B cell (primary cell): Measurements from ENCODE around the gene YBEY. TPM values are rescaled to one million over a fixed set of nuclear protein-coding genes. Genes with fewer than 3 reads are reported as not detected.

ENCODE experiments used
- ATAC-seq: fragments of 200-7000 bp; cut with Tn5 transposase; one replicate; pipeline ENCODE4 v1.10.0; 2021; ENCODE audit warnings: low read depth, mild to moderate bottlenecking, moderate number of reproducible peaks, moderate library complexity
- CTCF ChIA-PET: fragments of 350-600 bp; sonication (Branson Sonifier 250); formaldehyde crosslinking; loops from one replicate; lab custom pipeline; 2021; ENCODE audit warnings: antibody characterized with exemption, inconsistent platforms; lab: Charles Lee
- POLR2A ChIA-PET: fragments of 350-600 bp; sonication (Branson Sonifier 250); formaldehyde crosslinking; loops from one replicate; lab custom pipeline; 2021; ENCODE audit warnings: antibody characterized with exemption; lab: Charles Lee
- DNase-seq: peaks from one replicate; pipeline ENCODE4 v3.0.0; 2013
- H2AFZ ChIP-seq: 2 replicates; pipeline ENCODE4 v1.6.1; 2012; ENCODE audit warnings: mild to moderate bottlenecking, low read depth, low read length; ENCODE audit not compliant: insufficient read depth, poor library complexity, severe bottlenecking
- H3K27ac ChIP-seq, 2 donors: 1 replicate in 1 of 2; 2 replicates in 1 of 2; pipeline ENCODE4 v1.5.1; 2012 to 2013; ENCODE audit warnings: low read length in 2 of 2, mild to moderate bottlenecking in 2 of 2, moderate library complexity in 1 of 2
- H3K27me3 ChIP-seq, 4 experiments: fragments of 200-600 bp in 1 of 4; sonication (generic) in 1 of 4; replicated peaks in 1 of 4; 1 replicate in 2 of 4; 2 replicates in 2 of 4; pipeline versions ENCODE4 v1.6.1 to v1.7.0; 2013 to 2016; ENCODE audit warnings: low read length in 3 of 4, mild to moderate bottlenecking in 2 of 4, mixed read lengths in 1 of 4, moderate library complexity in 1 of 4; ENCODE audit not compliant: insufficient read depth in 4 of 4, control insufficient read depth in 3 of 4; ENCODE audit errors: control extremely low read depth in 1 of 4
- H3K36me3 ChIP-seq, 2 experiments: replicated peaks in 1 of 2; 1 replicate in 1 of 2; 2 replicates in 1 of 2; pipeline versions ENCODE4 v1.6.1 to v1.7.1; 2013; ENCODE audit warnings: low read length in 1 of 2; ENCODE audit not compliant: insufficient read depth in 2 of 2, control insufficient read depth in 1 of 2; ENCODE audit errors: control extremely low read depth in 1 of 2, extremely low read depth in 1 of 2
- H3K4me1 ChIP-seq, 2 donors: fragments of 200-600 bp in 1 of 2; sonication (generic) in 1 of 2; 1 replicate in 1 of 2; 2 replicates in 1 of 2; pipeline versions ENCODE4 v1.5.1 to v1.6.1; 2013 to 2017; ENCODE audit warnings: low read length in 2 of 2; ENCODE audit not compliant: control insufficient read depth in 2 of 2, insufficient read depth in 2 of 2
- H3K4me2 ChIP-seq: replicated peaks from 2 replicates; pipeline ENCODE3; 2012; ENCODE audit warnings: mild to moderate bottlenecking, low read depth, low read length; ENCODE audit not compliant: poor library complexity, severe bottlenecking
- H3K4me3 ChIP-seq, 5 experiments: fragments of 200-600 bp in 1 of 5; sonication (generic) in 1 of 5; 1 replicate in 3 of 5; 2 replicates in 2 of 5; pipeline versions ENCODE4 v1.5.1 to v1.7.0; 2011 to 2016; ENCODE audit warnings: low read length in 4 of 5, mild to moderate bottlenecking in 4 of 5, low read depth in 2 of 5, control low read depth in 1 of 5, moderate library complexity in 1 of 5; ENCODE audit not compliant: insufficient read depth in 1 of 5; ENCODE audit errors: control extremely low read depth in 1 of 5, extremely low read depth in 1 of 5
- H3K79me2 ChIP-seq: fragments of 200-600 bp; sonication (generic); one replicate; pipeline ENCODE4 v1.6.0; 2016; ENCODE audit warnings: low read length; ENCODE audit not compliant: control insufficient read depth, insufficient read depth
- H3K9ac ChIP-seq: fragments of 200-600 bp; sonication (generic); 2 replicates; pipeline ENCODE4 v1.6.1; 2017; ENCODE audit warnings: mild to moderate bottlenecking, low read length, moderate library complexity
- H3K9me3 ChIP-seq, 3 donors: one replicate each; pipeline versions ENCODE4 v1.6.1 to v1.7.1; 2013; ENCODE audit warnings: low read length in 2 of 3; ENCODE audit not compliant: control insufficient read depth in 2 of 3, insufficient read depth in 1 of 3; ENCODE audit errors: control extremely low read depth in 1 of 3
- H4K20me1 ChIP-seq: 2 replicates; pipeline ENCODE4 v1.6.0; 2012; ENCODE audit warnings: mild to moderate bottlenecking, low read length; ENCODE audit not compliant: insufficient read depth, control insufficient read depth, poor library complexity, severe bottlenecking
- H3K27ac Mint-ChIP-seq: one replicate; pipeline ENCODE4 v1.8.0; 2021; ENCODE audit warnings: mixed read lengths
- H3K27me3 Mint-ChIP-seq: one replicate; pipeline ENCODE4 v1.8.0; 2021; ENCODE audit warnings: mixed read lengths
- H3K4me1 Mint-ChIP-seq: one replicate; pipeline ENCODE4 v1.8.0; 2021; ENCODE audit warnings: mixed read lengths
- H3K4me3 Mint-ChIP-seq: one replicate; pipeline ENCODE4 v1.8.0; 2021; ENCODE audit warnings: mixed read lengths
- H3K9me3 Mint-ChIP-seq: one replicate; pipeline ENCODE4 v1.8.0; 2022; ENCODE audit warnings: mixed read lengths; ENCODE audit not compliant: insufficient read depth
- EZH2 ChIP-seq: IDR thresholded peaks from 2 replicates; pipeline ENCODE4 v1.6.1; 2012; ENCODE audit warnings: borderline replicate concordance, low read depth, mild to moderate bottlenecking, moderate library complexity, low read length; ENCODE audit not compliant: insufficient read depth, poor library complexity, severe bottlenecking
- WGBS: methylation state at CpG from one replicate; pipeline ENCODE4 v1.1.5; 2013; ENCODE audit warnings: missing lambda C conversion rate; ENCODE audit not compliant: insufficient coverage; 5-methylcytosine and 5-hydroxymethylcytosine counted together
- intact Hi-C: fragments of 100-400 bp; cut with micrococcal nuclease; formaldehyde crosslinking; loops from one replicate; pipeline ENCODE4 v1.10.0; 2022
- polyA plus RNA-seq: library from polyadenylated mRNA; depleted of rRNA; stranded (reverse); fragments of >200 nt; gene quantifications from 2 replicates; pipeline ENCODE4 v1.2.3, GENCODE V29; 2012
- total RNA-seq, 2 donors: library from RNA; stranded (reverse); fragments of 120-200 nt in 1 of 2; gene quantifications; 1 replicate in 1 of 2; 2 replicates in 1 of 2; pipeline versions ENCODE4 v1.2.3 to v1.2.4, GENCODE V29; 2013 to 2022
- TF ChIP-seq, protein P1 (sequence below): fragments of 200-600 bp; IDR thresholded peaks from one replicate; pipeline ENCODE4 v1.8.0; 2022; ENCODE audit warnings: antibody characterized with exemption, mild to moderate bottlenecking

The YBEY gene
- total and polyA plus RNA-seq, 2 donors (not counting 1 experiment from before 2014, with no cell fraction given) = 15.0 to 21.6 TPM

DNA sequence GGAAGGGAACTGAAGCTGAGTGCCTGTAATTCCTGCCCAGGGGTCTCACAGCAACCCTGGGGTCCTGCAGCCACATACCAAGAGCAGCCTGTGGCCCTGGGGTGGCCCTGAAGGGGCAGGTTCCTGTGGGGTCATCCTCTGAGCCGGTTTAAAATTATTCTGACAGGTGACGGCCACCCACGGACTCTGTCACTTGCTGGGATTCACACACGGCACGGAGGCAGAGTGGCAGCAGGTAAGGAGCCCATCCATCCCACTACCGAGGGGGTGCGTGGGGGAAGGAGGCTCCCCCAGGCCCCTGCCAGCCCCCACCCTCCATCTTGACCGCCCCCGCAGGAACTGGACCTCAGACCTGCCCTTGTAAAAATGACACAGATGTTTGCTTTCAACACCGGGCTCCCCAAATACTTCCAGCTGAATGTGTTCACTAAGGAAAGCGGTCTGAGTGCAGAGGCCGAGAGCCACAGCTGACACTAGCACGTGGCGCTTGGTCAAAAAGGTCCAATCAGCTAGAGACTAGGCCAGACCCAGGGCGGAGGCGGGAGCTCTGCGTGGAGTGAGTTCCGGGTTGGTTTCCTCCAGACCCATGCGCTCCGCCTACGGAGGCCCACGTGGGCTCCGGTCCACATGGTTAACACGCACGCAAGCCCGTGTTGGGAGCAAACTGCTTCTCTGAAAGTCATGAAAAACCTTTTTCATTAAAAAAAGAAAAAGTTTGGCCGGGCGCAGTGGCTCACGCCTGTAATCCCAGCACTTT lies 10.0 kb downstream of the YBEY start:
- peaks cover 11 to 17% of the 10 kb centered on the region in 2 donors for H3K4me1 ChIP-seq
- 63% methylated on average over 25 of the region's 29 CpGs for WGBS
- Mint-ChIP-seq H3K4me3 (peak overlapping the region; percentile 85), H3K4me1 (peaks cover 13% of the 10 kb centered on the region), H3K27ac (peak overlapping the region; percentile 77), H3K9me3 (no peaks in the 10 kb centered on the region), H3K27me3 (peaks cover 3% of the 10 kb centered on the region)
- POLR2A ChIA-PET = interaction anchor here (0.6 to 1.1 kb wide), 2 partner anchors 17 to 164 kb away, joined by 3 read pairs; no protein-coding TSS in a partner anchor
- H3K4me3 ChIP-seq = peak overlapping the region in 3 of 5 experiments; percentile 18 to 49 (median 29)
- H3K27me3 ChIP-seq = peaks cover 0 to 10% (median 3%) of the 10 kb centered on the region in 4 experiments
- H3K4me2 ChIP-seq = peak overlapping the region; percentile 78
- intact Hi-C loops = loop anchor here (1.0 kb wide), 1 partner anchor 10 kb away; the partner anchor contains the start of gene YBEY
- peak overlapping the region; percentile 79 for H2AFZ ChIP-seq
- CTCF ChIA-PET = interaction anchor here (0.8 kb wide), 1 partner anchor 152 kb away, joined by 3 read pairs; no protein-coding TSS in a partner anchor
- TF ChIP-seq, protein P1, sequence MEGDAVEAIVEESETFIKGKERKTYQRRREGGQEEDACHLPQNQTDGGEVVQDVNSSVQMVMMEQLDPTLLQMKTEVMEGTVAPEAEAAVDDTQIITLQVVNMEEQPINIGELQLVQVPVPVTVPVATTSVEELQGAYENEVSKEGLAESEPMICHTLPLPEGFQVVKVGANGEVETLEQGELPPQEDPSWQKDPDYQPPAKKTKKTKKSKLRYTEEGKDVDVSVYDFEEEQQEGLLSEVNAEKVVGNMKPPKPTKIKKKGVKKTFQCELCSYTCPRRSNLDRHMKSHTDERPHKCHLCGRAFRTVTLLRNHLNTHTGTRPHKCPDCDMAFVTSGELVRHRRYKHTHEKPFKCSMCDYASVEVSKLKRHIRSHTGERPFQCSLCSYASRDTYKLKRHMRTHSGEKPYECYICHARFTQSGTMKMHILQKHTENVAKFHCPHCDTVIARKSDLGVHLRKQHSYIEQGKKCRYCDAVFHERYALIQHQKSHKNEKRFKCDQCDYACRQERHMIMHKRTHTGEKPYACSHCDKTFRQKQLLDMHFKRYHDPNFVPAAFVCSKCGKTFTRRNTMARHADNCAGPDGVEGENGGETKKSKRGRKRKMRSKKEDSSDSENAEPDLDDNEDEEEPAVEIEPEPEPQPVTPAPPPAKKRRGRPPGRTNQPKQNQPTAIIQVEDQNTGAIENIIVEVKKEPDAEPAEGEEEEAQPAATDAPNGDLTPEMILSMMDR = no peak
- no peak for TF ChIP-seq EZH2
- H3K9ac ChIP-seq = peak overlapping the region; percentile 45
- peak; percentile 89 for ATAC-seq
- H3K9me3 ChIP-seq = peaks cover 0 to 21% (median 3%) of the 10 kb centered on the region in 3 donors
- peak; percentile 64 for DNase-seq
- H3K36me3 ChIP-seq = peaks cover 2 to 11% of the 10 kb centered on the region in 2 experiments
- no peaks in the 10 kb centered on the region for H4K20me1 ChIP-seq
- H3K79me2 ChIP-seq = no peaks in the 10 kb centered on the region
- peak overlapping the region; percentile 34 to 67 for H3K27ac ChIP-seq
